Stimulated activated CD8-positive, alpha-beta memory T cell treated with anti-CD3 and anti-CD28 coated beads, Interleukin-2, amount 100 ng/mL, for 48 hours (primary cell): Measurements from ENCODE around the gene PLXNA4.

ENCODE experiments used
- DNase-seq, 2 donors: peaks; one replicate each; pipeline ENCODE4 v3.0.0-alpha.2; 2020; ENCODE audit warnings: low read depth in 2 of 2

The PLXNA4 gene

DNA sequence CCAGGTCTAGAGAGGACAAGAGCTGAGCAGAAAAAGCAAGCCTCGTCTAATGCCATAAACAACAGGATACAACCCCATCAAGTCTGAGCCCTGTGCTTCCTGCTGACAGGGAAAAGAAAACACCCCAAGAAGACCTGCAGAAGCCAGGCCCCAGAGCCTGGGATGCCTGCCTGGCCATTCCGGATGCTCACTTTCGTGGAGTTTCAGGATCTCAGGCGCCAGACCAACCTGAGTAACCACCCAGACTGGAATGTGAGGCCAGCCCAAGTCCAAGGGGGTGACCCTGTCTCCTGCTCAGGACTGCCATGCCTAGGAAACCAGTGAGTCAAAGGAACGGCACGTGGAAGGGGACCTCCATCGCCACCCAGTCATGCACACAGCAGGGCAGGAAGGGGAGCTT is 74.3 kb downstream of the PLXNA4 start:
- DNase-seq = no peak

GRCh38 chr7:132500727-132501440 is 75.4 kb downstream of the PLXNA4 start:
- no peak for DNase-seq

GRCh38 chr7:132499487-132499886 is 76.8 kb downstream of the PLXNA4 start:
- DNase-seq = no peak

DNA sequence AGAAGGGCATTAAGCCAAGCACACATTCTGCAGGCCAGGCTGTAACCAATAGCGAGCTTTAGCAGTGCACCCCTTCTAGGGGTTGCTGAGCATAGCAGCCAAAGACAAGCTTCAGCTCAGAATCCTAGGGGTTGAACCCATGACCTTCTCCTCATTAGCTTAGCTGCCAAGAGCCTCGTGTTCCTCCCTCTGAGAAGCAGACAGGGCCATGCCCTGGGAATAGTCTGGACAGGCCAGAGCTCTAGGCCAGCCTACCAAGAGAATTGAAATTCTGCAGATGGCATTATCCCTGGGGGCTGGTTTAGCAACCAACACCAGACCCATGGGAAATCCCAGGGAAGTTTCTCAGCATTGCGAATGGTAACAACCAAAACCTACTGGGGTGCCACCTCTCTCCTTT is 77.2 kb downstream of the PLXNA4 start:
- no peak for DNase-seq

DNA sequence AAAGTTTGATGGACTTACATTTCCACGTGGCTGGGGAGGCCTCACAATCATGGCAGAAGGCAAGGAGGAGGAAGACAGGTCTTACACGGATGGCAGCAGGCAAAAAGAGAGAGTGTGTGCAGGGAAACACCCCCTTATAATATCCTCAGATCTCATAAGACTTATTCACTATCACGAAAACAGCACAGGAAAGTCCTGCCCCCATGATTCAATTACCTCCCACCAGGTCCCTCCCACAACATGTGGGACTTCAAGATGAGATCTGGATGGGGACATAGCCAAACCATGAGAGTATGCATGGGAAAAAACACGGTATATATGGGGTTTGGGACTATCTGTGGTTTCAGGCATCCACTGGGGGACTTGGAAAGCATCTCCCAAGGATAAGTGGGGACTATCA is 78.0 kb downstream of the PLXNA4 start:
- no peak for DNase-seq

DNA sequence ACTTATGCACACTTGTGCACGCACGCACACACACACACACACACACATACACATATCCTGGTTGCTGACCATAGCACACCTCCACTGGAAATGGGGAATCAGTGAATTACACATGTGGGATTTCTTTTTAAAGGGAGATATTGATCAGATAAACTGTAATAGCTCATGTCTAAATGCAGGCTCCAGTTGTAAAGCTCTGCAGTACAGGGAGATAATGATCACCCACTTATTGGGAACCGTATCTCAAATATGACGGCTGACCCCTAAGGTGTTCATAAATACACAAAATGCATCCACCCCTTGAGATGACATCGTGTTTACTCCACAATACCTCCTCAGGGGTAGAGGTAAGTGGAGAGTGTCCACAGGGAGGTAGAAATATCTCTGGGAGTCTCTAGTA is 79.2 kb downstream of the PLXNA4 start:
- DNase-seq = no peak

GRCh38 chr7:132495936-132496335 is 80.3 kb downstream of the PLXNA4 start:
- no peak for DNase-seq

GRCh38 chr7:132494474-132494873 is 81.8 kb downstream of the PLXNA4 start:
- DNase-seq = no peak

DNA sequence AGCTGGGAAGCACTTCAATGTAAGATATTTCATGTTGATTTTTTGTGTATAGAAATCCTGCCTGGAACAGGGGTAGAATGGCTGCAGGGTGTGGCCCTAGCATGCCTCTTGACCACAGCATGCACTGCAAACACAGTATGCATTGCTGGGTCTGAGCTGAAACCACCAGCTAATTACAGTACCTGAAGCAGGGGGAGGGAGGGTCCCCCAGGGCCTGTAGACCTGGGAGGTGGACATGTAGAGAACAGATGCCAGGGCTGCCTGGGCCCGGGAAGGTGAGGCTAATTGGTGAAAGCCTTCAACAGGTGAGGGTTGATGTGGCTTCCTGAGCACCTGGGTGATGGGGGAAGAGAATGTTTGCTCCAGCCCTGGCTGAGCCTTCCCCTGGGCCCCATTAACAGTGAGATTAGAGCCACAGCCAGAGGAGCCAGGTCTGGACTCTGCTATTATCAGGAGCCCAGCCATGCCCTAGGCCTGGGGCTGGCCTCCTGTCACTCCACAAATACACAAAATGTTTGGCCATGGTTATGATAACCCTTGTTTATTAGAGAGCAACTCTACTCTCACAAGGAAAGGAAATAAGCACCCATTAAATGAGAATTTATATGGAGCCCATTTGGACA is 83.3 kb downstream of the PLXNA4 start:
- no peak for DNase-seq

GRCh38 chr7:132491391-132491945 is 84.8 kb downstream of the PLXNA4 start:
- no peak for DNase-seq

DNA sequence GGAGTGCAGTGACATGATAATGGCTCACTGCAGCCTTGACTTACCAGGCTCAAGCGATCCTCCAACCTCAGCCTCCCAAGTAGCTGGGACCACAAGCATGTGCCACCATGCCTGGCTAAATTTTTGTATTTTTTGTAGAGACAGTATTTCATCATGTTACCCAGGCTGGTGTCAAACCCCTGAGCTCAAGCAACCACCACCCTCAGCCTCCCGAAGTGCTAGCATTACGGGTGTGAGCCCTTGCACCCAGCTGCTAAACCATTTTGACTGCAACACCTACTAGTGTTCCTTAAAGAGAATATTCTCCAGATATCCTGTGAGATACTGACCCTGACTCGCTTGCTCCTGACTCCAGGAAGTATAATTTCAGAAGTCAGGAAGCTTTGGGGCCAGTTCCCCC is 85.8 kb downstream of the PLXNA4 start:
- DNase-seq = no peak

GRCh38 chr7:132489776-132490237 is 86.5 kb downstream of the PLXNA4 start:
- no peak for DNase-seq

DNA sequence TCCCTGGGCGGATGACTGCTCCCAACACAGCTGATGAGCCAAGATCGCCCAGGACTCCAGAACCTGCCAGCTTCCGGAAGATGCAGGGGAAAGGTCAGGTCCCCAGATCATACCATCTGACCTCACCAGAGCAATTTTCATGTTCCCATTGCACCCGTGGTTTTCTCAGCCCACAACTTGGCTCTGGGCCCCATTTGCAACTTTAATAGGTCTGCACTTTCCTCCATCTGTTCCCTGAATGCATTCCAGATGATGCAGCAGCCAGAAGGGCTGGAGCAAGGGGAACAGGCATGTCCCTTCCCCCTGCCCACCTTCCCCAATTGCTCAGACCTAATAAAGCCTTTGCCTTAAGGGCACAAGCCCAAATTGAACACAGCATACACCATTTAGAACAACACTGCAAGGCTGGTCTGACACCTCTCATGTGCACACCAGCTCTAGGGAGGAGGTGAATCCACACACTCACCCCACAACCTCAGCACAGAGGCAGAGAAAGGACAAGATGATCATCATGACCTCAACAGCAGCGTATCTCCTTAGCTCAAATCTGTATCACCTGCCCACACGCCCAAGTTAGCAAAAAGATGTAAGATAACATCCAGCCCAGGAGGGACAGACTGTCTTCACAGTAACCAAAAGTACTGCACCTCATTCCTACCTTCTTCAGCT is 87.5 kb downstream of the PLXNA4 start:
- DNase-seq = no peak

GRCh38 chr7:132486274-132486610 is 90.0 kb downstream of the PLXNA4 start:
- no peak for DNase-seq

DNA sequence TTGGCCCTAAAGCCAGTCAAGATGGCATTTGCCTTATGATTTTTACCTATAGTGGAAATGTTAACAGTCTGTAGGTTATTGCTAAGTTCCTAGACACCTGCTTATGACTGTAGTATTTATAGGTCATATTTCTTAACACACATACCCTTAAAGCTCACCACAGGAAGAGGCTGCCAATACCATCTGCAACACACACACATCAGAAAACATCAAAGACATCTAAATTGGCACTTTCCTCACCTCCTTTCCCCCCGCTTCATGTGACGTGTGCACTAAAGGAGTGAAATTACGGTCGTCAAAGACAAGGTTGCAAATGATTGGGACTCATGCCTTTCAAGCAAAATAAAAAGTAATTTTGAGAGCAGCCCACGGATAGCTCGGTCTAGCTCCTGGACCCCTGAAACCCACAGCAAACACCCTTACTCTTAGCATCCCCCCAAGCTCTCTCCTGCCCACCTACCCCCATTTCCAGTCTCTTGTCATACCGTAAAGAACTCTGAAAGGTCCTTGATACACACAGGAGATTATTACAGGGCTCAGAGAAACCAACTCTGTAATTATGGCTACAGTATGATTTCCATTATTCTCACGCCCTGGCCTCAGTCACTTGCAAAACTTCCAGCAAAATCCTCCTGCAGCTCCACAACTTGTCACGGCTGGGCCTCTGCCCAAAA is 90.5 kb downstream of the PLXNA4 start:
- DNase-seq = peak in 1 of 2 donors; percentile 7

- no peak for DNase-seq
These were observed 91.1 kb downstream of the PLXNA4 start for GRCh38 chr7:132485136-132485535.

DNA sequence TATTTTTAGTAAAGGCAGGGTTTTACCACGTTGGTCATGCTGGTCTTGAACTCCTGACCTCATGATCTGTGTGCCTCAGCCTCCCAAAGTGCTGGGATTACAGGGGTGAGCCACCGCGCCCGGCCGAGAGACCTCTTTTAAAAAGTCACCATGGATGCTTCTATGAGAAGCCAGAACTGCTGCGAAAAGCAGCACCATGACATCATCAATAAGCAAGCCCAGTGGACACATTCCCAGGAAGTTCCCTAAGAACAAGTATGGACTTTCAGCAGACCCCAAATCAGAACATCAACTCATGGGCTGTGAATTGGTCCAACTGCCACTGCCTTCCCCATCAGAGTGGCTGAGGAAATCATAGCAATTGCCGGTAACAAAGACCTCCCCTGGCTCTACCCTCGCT is 93.4 kb downstream of the PLXNA4 start:
- no peak for DNase-seq

DNA sequence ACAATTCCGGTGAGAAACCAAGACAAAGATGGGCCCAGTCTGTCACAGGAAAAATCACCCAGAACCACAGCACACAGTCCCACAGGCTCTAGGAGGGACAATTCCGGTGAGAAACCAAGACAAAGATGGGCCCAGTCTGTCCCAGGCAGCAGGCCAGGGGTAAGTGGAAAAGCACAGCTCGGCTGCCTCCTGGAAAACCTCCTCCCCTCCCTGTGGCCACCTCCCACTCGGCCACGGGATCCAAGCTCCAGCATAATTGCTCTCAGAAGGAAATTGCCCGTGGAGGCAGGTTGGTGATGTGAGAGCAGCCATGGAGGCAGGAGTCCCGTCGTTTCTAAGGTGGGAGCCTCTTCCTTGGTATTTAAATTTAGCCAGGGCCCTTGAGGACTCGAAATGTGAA is 95.7 kb downstream of the PLXNA4 start:
- DNase-seq = no peak

DNA sequence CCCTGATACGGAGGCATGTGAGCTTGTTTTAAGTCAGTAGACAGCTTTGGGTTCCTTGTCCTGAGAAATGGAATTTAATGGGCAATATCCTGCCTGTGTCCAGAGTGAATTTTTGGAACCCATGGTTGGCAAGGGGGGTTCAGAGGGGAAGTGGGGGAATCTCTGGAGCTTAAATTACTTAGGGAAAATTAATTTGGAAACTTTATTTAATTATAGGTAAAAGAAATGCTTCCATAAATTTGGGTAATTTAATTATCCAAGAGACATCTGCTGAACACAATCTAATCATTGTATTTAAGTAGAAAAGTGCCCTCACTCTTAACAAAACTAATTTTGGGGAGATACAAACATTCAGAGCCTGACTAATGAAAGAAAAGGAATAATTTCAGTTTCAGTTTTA is 99.7 kb downstream of the PLXNA4 start:
- DNase-seq = no peak

DNA sequence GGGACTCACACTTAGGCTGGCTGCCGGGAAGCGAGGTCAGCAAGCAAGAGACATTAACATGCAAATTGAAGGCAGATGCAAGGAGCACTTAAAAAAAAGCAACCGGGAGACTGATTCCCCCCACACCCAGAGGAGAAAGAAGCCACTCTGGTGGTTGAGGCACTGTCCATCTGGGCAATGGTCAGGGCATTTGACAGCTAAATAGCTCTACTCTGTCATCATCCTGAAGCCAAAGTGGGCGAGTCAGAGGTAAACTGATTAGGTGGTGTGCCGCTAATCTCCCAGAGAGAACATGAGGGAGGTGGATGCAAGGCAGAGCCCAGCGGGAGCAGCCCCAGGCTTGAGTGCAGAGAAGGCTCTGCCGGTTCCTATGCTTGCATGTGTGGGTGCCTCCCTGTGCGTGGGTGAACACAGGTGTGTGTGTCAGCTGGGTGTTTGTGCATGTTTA is 100.6 kb downstream of the PLXNA4 start:
- no peak for DNase-seq

GRCh38 chr7:132475037-132475668 is 101.1 kb downstream of the PLXNA4 start:
- no peak for DNase-seq
